UCSD-AML1 (cell line): ENCODE results near the gene CTBP1.
A peak's percentile ranks its signal among the peaks of the same experiment; 100 is the strongest.

ENCODE experiments used
- DNase-seq: peaks from one replicate; lab custom pipeline; 2025; ENCODE audit not compliant: unreplicated experiment; lab: John Stamatoyannopoulos, UW

The CTBP1 gene

GRCh38 chr4:1225272-1226143, 23.4 kb downstream of the CTBP1 start:
- no peak for DNase-seq

- no peak for DNase-seq
Measured at GRCh38 chr4:1223841-1224809, 24.8 kb downstream of the CTBP1 start.

- DNase-seq = no peak
Measured at GRCh38 chr4:1222938-1223690, 25.8 kb downstream of the CTBP1 start.

GRCh38 chr4:1222036-1222789, 26.7 kb downstream of the CTBP1 start:
- no peak for DNase-seq

- DNase-seq = no peak
Measured at GRCh38 chr4:1221155-1221870, 27.6 kb downstream of the CTBP1 start.

GRCh38 chr4:1220566-1220965, 28.4 kb downstream of the CTBP1 start:
- DNase-seq = no peak

- no peak for DNase-seq
Measured at GRCh38 chr4:1219566-1219950, 29.4 kb downstream of the CTBP1 start.

GRCh38 chr4:1218634-1219565, 30.0 kb downstream of the CTBP1 start:
- DNase-seq = peak; percentile 43

- no peak for DNase-seq
Measured at GRCh38 chr4:1217366-1217765, 31.6 kb downstream of the CTBP1 start.

- DNase-seq = peak; percentile 74
Measured at GRCh38 chr4:1216869-1217294, 32.0 kb downstream of the CTBP1 start.

GRCh38 chr4:1216076-1216614, 32.8 kb downstream of the CTBP1 start:
- no peak for DNase-seq

- DNase-seq = no peak
Measured at GRCh38 chr4:1215141-1216075, 33.5 kb downstream of the CTBP1 start.

GRCh38 chr4:1214101-1215095, 34.5 kb downstream of the CTBP1 start:
- no peak for DNase-seq

GRCh38 chr4:1213336-1213995, 35.5 kb downstream of the CTBP1 start:
- DNase-seq = no peak

GRCh38 chr4:1212546-1213335, 36.2 kb downstream of the CTBP1 start:
- DNase-seq = no peak
